Osteocyte (in vitro differentiated cells): ENCODE measurements around the gene NFKB1. TPM values are rescaled to one million over a fixed set of nuclear protein-coding genes. Genes with fewer than 3 reads are reported as not detected.
A peak's percentile ranks its signal among the peaks of the same experiment; 100 is the strongest.

Source experiments
- DNase-seq: peaks from one replicate; pipeline ENCODE4 v3.0.0; 2021; ENCODE audit warnings: mixed read lengths; ENCODE audit not compliant: unreplicated experiment; ENCODE audit errors: extremely low spot score
- H3K27ac Mint-ChIP-seq: one replicate; pipeline ENCODE4 v1.8.0; 2021; ENCODE audit warnings: mild to moderate bottlenecking, mixed read lengths; ENCODE audit not compliant: unreplicated experiment
- H3K27me3 Mint-ChIP-seq: one replicate; pipeline ENCODE4 v1.8.0; 2021; ENCODE audit warnings: mixed read lengths; ENCODE audit not compliant: unreplicated experiment
- H3K36me3 Mint-ChIP-seq: one replicate; pipeline ENCODE4 v1.8.0; 2021; ENCODE audit warnings: mixed read lengths; ENCODE audit not compliant: unreplicated experiment
- H3K4me1 Mint-ChIP-seq: one replicate; pipeline ENCODE4 v1.8.0; 2021; ENCODE audit warnings: mixed read lengths; ENCODE audit not compliant: unreplicated experiment
- H3K4me3 Mint-ChIP-seq: one replicate; pipeline ENCODE4 v1.8.0; 2021; ENCODE audit warnings: mild to moderate bottlenecking, moderate library complexity, mixed read lengths; ENCODE audit not compliant: unreplicated experiment
- H3K9me3 Mint-ChIP-seq: one replicate; pipeline ENCODE4 v1.8.0; 2021; ENCODE audit warnings: mixed read lengths; ENCODE audit not compliant: unreplicated experiment
- CTCF ChIP-seq: fragments of 200-600 bp; sonication (generic); IDR thresholded peaks from 2 replicates; pipeline ENCODE4 v1.5.0; 2021; ENCODE audit warnings: antibody characterized with exemption, mild to moderate bottlenecking, moderate library complexity
- total RNA-seq: library from RNA; stranded (reverse); gene quantifications from 2 replicates; pipeline ENCODE4 v1.2.1, GENCODE V29; 2021

The NFKB1 gene
- total RNA-seq, 1 donor from 2014 or later, result 27.9 TPM

GRCh38 chr4:102592256-102592655 lies 91.1 kb downstream of the NFKB1 start:
- Mint-ChIP-seq H3K36me3 (peaks cover 77% of the 10 kb centered on the region), H3K9me3 (peaks cover 17% of the 10 kb centered on the region), H3K27ac (no peak overlapping the region), H3K4me1 (peaks cover under 1% of the 10 kb centered on the region), H3K27me3 (no peaks in the 10 kb centered on the region), H3K4me3 (no peak overlapping the region)
- TF ChIP-seq CTCF, result no peak
- DNase-seq, result no peak

GRCh38 chr4:102593147-102593546 lies 92.0 kb downstream of the NFKB1 start:
- no peak for TF ChIP-seq CTCF
- Mint-ChIP-seq H3K27me3 (no peaks in the 10 kb centered on the region), H3K27ac (no peak overlapping the region), H3K4me3 (no peak overlapping the region), H3K9me3 (peaks cover 17% of the 10 kb centered on the region), H3K4me1 (peaks cover 10% of the 10 kb centered on the region), H3K36me3 (peaks cover 78% of the 10 kb centered on the region)
- DNase-seq, result no peak

- no peak for DNase-seq
- Mint-ChIP-seq H3K27me3 (no peaks in the 10 kb centered on the region), H3K4me1 (peaks cover 18% of the 10 kb centered on the region), H3K4me3 (no peak overlapping the region), H3K27ac (no peak overlapping the region), H3K9me3 (peaks cover 17% of the 10 kb centered on the region), H3K36me3 (peaks cover 76% of the 10 kb centered on the region)
- no peak for TF ChIP-seq CTCF
Observed at GRCh38 chr4:102594000-102594399, 92.8 kb downstream of the NFKB1 start.

- Mint-ChIP-seq H3K4me1 (peaks cover 26% of the 10 kb centered on the region), H3K36me3 (peaks cover 61% of the 10 kb centered on the region), H3K27ac (no peak overlapping the region), H3K27me3 (no peaks in the 10 kb centered on the region), H3K4me3 (no peak overlapping the region), H3K9me3 (peaks cover 2% of the 10 kb centered on the region)
- DNase-seq, result no peak
- no peak for TF ChIP-seq CTCF
Observed at GRCh38 chr4:102596532-102596931, 95.4 kb downstream of the NFKB1 start.

GRCh38 chr4:102598086-102598761 lies 97.1 kb downstream of the NFKB1 start:
- no peaks in the 10 kb centered on the region for H3K9me3 Mint-ChIP-seq
- H3K27me3 Mint-ChIP-seq, result no peaks in the 10 kb centered on the region
- peaks cover 26% of the 10 kb centered on the region for H3K4me1 Mint-ChIP-seq
- H3K36me3 Mint-ChIP-seq, result peaks cover 53% of the 10 kb centered on the region
- DNase-seq, result no peak
- no peak for TF ChIP-seq CTCF
- H3K4me3 Mint-ChIP-seq, result no peak overlapping the region
- H3K27ac Mint-ChIP-seq, result peak overlapping the region; percentile 58
